NCI-H748 (cell line): ENCODE results near the gene DCLK3.

ENCODE experiments used
- DNase-seq: peaks from one replicate; lab custom pipeline; 2025; ENCODE audit not compliant: unreplicated experiment; lab: John Stamatoyannopoulos, UW

The DCLK3 gene

DNA sequence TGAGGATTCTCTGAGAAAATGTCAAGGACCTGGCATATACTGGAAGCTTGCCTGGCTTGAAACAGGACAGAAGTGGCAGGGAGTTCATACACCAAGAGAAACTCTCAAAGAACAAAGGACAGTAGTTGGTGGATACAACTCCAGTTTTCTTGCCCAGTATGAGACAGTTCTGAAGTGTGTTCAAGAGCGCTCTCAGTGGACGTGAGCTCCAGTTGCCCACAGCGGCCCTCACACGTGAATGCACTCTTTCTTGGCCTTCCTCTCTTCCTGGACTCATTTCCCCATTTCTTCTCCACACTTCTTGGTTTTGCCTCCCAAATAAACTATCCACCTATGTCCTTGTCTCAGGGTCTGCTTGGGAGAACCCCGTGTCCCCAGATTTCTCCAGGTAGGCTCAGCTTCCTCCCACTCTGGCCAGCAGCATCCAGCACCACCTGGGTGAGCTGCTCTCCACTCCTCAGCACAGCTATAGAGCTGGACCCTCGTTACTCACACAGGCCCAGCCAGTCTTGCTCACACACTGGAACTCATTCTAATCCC lies 54.5 kb downstream of the DCLK3 start:
- no peak for DNase-seq

DNA sequence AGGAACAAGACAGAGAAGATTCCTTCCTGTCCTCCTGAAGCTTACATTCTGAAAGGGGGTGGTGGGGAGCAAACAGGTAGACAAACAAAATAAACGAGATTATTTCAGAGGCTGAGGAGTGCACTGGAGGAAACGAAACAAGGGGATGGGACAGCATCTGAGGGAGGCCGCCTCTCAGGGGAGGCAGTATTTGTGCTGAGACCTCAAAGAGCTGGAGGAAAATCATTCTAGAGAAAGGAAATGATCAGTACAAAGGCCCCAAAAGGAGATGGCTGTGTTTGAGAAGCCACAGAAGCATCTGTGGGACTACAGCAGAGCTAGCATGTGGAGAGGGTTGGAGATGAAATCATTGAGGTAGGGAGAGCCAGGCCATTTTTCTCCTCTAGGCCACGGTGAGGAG lies 55.1 kb downstream of the DCLK3 start:
- no peak for DNase-seq

DNA sequence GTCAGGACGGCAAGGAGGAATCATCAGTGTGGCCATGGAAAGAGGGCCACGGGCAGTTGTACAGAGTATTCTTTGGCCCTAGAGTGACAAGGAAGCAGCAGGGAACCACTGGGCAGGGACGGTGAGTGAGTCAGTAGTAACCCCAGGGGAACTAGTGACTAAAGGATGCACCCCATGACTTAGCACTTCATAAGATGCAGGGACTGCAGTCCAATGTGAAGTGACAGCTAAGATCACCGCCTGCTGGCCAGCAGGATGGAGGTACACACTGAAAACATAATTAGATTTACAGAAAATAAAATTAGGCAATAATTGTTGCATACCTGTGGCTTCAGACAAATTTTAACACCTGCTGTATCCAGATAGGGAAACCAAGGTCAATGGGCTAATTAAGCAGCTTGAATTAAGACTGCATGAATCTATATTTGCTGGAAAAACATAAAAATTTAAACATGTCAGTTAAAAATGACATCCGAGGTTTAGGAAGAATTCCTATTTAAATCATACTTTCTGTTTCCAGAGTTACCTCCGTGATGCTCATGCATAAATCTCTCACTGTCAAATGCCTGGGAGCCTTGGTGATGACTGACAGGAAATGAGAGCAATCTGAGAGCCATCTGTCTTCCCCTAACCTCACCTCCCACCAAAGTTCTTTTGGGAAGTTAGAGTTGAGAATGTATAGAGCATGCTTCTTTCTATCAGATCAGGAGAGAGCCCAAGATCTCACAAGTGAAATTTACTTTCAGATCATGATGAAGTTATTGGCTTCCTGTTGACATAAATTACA lies 56.5 kb downstream of the DCLK3 start:
- no peak for DNase-seq

- DNase-seq, result no peak
Measured at GRCh38 chr3:36705015-36705414, 59.3 kb downstream of the DCLK3 start.

DNA sequence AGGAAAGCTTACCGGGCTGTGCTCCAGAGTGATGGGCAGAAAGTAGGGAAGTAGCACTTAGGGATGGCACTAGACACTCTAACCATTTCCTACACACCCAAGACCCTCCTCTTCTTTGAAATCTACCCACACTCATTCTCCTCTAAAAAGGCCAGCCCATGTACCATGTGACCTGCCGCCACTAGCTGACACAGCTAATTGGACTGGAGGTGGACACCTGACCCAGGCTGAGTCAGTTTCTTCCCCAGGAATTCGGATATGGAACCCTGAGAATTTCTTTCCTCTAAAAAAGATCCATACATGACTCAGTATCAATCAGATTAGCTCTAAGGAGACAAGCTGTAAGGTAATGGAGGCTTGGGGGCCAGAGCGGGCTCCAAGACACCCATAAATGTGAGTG lies 60.1 kb downstream of the DCLK3 start:
- DNase-seq, result no peak

DNA sequence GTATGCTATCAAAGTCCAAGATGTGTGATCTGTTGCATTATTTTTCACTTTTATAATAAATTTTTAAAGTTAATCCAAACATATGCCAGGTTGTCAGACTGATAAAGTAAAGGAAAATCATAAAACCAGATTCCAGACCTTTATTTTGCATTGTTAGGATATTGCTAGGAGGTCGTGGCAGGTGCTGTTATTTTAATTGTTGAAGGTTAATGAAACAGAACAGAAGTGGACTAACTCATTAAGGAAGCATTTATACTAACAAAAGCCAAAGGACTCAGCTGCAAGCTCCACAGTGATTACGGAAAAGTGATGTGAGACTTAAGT lies 63.1 kb downstream of the DCLK3 start:
- DNase-seq, result no peak

- peak; percentile 31 for DNase-seq
Measured at GRCh38 chr3:36700537-36701248, 63.7 kb downstream of the DCLK3 start.

GRCh38 chr3:36698314-36698713 lies 66.0 kb downstream of the DCLK3 start:
- DNase-seq, result no peak

- no peak for DNase-seq
Measured at GRCh38 chr3:36697229-36698001, 66.9 kb downstream of the DCLK3 start.

GRCh38 chr3:36696799-36697198 lies 67.6 kb downstream of the DCLK3 start:
- no peak for DNase-seq

DNA sequence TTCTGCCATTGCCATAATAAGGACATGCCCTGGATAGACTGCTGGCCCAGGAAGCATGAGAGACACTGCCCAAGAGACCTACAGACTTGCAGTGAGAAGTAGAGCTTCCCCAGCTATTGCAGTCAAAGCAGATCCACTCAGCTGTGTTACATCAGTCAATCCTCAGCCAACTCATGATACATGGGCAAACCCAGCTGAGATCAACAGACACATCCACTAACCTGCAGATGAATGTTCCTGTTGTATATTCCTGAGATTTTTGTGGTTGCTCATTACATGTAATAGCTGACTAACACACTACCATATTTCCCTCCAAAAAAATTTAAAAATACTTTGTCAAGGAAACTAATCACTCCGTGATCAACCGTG lies 68.6 kb downstream of the DCLK3 start:
- DNase-seq, result no peak

DNA sequence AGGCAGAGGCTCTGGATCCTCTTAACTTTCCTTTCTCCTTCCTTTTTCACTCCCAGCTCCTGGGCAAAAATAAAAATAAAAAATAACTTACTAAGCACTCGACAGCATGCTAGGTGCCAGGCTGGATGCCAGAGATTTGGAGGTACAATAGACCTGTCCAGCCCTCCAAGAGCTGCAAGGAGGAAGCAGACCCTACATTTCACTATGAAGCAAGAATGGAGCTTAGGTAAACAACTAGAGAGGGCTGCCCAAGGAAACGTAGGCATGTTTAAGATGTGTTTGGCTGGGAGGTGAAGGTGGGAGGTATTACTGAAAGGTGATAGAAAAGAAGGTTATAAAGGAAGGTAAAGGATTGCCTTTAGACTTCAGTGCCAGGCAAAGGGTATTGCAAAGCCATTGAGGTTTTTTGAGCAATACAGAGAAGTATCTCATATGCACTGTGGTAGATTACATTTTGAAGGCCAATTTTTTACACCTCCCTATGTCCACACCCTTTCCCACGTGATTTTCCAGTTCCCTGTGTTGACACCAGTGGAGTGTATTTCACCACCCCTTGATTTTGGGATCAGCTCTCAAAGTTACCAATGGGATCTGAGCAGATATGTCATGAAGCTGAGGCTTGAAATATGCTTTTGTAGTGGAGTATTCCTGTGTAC lies 69.1 kb downstream of the DCLK3 start:
- DNase-seq, result no peak

GRCh38 chr3:36693670-36694069 lies 70.7 kb downstream of the DCLK3 start:
- DNase-seq, result no peak

DNA sequence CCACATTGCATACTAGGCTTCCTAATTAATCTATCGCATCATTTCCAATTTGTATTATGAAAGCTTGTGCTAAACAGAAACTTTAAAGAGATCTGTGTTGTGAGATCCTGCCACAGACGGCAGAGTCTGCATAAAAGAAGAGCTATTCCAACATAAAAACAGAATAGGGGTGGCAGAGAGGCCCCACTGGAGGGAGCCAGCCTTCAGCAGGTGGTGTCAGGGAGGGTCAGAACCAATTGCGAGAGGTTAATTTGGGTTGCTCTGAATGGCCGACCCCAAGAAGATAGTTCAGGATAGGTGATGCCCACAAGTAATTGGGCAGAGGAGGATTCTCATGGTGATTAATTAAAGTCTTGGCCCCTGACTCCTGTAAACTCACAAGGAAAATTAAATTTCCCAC lies 74.8 kb downstream of the DCLK3 start:
- DNase-seq, result no peak

DNA sequence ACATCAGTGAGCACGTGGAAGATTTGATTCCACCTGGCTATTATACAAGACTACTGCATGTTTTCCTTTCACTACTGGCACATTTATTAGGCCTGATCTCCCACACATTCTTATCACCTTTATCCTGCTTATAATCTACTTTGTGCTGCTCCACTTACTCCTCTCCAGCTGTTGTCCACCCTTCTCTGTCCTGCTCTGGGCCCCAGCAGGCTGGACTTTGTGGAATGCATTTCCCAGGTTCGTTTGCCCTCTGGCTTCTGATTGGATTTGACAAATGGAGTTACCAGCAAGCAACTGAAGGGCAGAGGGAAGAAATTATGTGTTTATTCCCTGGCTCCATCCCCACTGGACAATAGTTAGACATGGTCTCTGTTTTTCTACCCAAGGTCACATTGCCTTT lies 75.5 kb downstream of the DCLK3 start:
- DNase-seq, result no peak

DNA sequence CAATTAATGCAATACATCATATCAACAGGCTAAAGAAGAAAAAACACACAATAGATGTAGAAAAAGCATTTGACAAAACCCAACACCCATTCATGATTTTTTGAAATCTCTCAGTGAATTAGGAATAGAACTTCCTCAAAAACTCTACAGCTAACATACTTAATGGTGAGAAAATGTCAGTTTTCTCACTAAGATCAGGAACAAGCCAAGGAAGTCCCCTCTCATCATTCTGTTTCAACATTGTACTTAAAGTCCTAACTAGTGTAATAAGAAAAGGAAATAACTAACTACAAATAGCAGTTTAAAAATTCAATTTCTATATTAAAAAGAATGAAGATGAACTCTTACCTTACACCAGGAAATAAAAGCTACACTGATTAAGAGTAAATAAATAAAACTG lies 77.8 kb downstream of the DCLK3 start:
- no peak for DNase-seq

DNA sequence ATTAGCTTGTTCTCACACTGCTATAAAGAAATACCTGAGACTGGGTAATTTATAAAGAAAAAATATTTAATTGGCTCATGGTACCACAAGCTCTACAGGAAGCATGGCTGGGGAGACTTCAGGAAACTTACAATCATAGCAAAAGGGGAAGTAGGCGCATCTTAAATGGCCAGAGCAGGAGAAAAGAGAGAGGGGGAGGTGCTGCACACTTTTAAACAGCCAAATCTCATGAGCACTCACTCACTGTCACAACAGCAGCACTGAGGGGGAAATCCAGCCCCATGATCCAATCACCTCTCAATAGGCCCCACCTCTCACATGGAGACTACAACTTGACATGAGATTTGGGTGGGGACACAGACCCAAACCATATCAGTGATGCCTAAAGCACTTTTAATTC lies 82.5 kb downstream of the DCLK3 start:
- DNase-seq, result no peak

DNA sequence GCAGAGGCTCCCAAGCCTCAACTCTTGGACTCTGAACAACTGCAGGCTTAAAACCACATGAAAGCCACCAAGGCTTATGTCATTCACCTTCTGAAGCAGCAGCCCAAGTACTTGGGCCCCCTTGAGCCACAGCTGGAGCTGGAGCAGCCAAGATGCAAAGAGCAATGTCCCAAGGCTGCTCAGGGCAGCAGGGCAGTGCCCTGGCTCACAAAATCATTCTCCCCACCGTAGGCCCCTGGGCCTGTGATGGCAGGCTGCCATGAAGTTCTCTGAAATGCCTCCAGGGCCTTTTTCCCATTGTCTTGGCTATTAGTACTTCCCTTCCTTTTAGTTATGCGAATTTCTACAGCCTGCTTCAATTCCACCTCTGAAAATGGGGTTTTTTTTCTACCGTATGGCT lies 83.4 kb downstream of the DCLK3 start:
- no peak for DNase-seq

- no peak for DNase-seq
Measured at GRCh38 chr3:36679384-36680200, 84.8 kb downstream of the DCLK3 start.

GRCh38 chr3:36678216-36679013 lies 85.9 kb downstream of the DCLK3 start:
- no peak for DNase-seq
